Effector CD4-positive, alpha-beta T cell (primary cell): ENCODE results near the gene BRAF.
"Not testable (repeated sequence)": the region's sequence is repeated elsewhere in the genome, so short reads cannot be mapped to it uniquely, and the experiment has no call there.

ENCODE experiments used
- DNase-seq: peaks from one replicate; pipeline ENCODE4 v3.0.0-alpha.2; 2020

The BRAF gene

GRCh38 chr7:140678081-140678815, 246.5 kb downstream of the BRAF start:
- no peak for DNase-seq

GRCh38 chr7:140677496-140677895, 247.2 kb downstream of the BRAF start:
- DNase-seq = no peak

GRCh38 chr7:140676956-140677355, 247.8 kb downstream of the BRAF start:
- not testable (repeated sequence) for DNase-seq

- DNase-seq = no peak
Measured at GRCh38 chr7:140676306-140676705, 248.4 kb downstream of the BRAF start.

- DNase-seq = no peak
Measured at GRCh38 chr7:140675726-140676125, 249.0 kb downstream of the BRAF start.

- no peak for DNase-seq
Measured at GRCh38 chr7:140674899-140675701, 249.6 kb downstream of the BRAF start.

- no peak for DNase-seq
Measured at GRCh38 chr7:140674356-140674800, 250.4 kb downstream of the BRAF start.

GRCh38 chr7:140673774-140674155, 251.0 kb downstream of the BRAF start:
- no peak for DNase-seq

- DNase-seq = peak; percentile 41
Measured at GRCh38 chr7:140673063-140673773, 251.5 kb downstream of the BRAF start.

GRCh38 chr7:140672382-140673062, 252.2 kb downstream of the BRAF start, which contains the start of gene ADCK2:
ADCK2 (plus strand) TSS chr7:140672945; CDS start chr7:140673331, 386 bp downstream.
- no peak for DNase-seq

GRCh38 chr7:140671966-140672365, 252.8 kb downstream of the BRAF start:
- DNase-seq = no peak

- DNase-seq = no peak
Measured at GRCh38 chr7:140670343-140670935, 254.3 kb downstream of the BRAF start.

- DNase-seq = not testable (repeated sequence)
Measured at GRCh38 chr7:140669862-140670261, 254.9 kb downstream of the BRAF start.

GRCh38 chr7:140669352-140669751, 255.4 kb downstream of the BRAF start:
- DNase-seq = no peak
